Activated CD8-positive, alpha-beta T cell treated with anti-CD3 and anti-CD28 coated beads for 36 hours (primary cell): ENCODE data around the gene HOXB2. TPM values are rescaled to one million over a fixed set of nuclear protein-coding genes. Genes with fewer than 3 reads are reported as not detected.

Experiments used
- ATAC-seq: fragments of 200-7000 bp; cut with Tn5 transposase; one replicate; pipeline ENCODE4 v1.10.0; 2021; ENCODE audit warnings: mild to moderate bottlenecking, moderate library complexity
- CTCF ChIA-PET: fragments of 350-600 bp; sonication (Branson Sonifier 250); formaldehyde crosslinking; loops from one replicate; lab custom pipeline; 2021; ENCODE audit warnings: antibody characterized with exemption; lab: Charles Lee
- POLR2A ChIA-PET: fragments of 350-600 bp; sonication (Branson Sonifier 250); formaldehyde crosslinking; loops from one replicate; lab custom pipeline; 2021; ENCODE audit warnings: antibody characterized with exemption; lab: Charles Lee
- DNase-seq: peaks from one replicate; pipeline ENCODE4 v3.0.0-alpha.2; 2020
- H3K27ac Mint-ChIP-seq: one replicate; pipeline ENCODE4 v1.8.0; 2021; ENCODE audit warnings: mild to moderate bottlenecking, mixed read lengths
- H3K27me3 Mint-ChIP-seq: one replicate; pipeline ENCODE4 v1.8.0; 2021; ENCODE audit warnings: mixed read lengths
- H3K36me3 Mint-ChIP-seq: one replicate; pipeline ENCODE4 v1.8.0; 2021; ENCODE audit warnings: low read depth, mixed read lengths
- H3K4me1 Mint-ChIP-seq: one replicate; pipeline ENCODE4 v1.8.0; 2021; ENCODE audit warnings: low read depth, mixed read lengths
- H3K4me3 Mint-ChIP-seq: one replicate; pipeline ENCODE4 v1.8.0; 2021; ENCODE audit warnings: mild to moderate bottlenecking, moderate library complexity, mixed read lengths
- H3K9me3 Mint-ChIP-seq: one replicate; pipeline ENCODE4 v1.8.0; 2021; ENCODE audit warnings: mixed read lengths
- intact Hi-C: fragments of 100-400 bp; cut with micrococcal nuclease; formaldehyde crosslinking; loops from one replicate; pipeline ENCODE4 v1.10.0; 2022
- total RNA-seq, 2 experiments: library from RNA; stranded (reverse); gene quantifications; one replicate each; pipeline ENCODE4 v1.2.3, GENCODE V29; 2021
- TF ChIP-seq, protein P1 (sequence below): fragments of 200-600 bp; IDR thresholded peaks from one replicate; pipeline ENCODE4 v1.8.0; 2022; ENCODE audit warnings: antibody characterized with exemption, mild to moderate bottlenecking

Gene HOXB2
- total RNA-seq, 2 experiments from 2014 or later: 12.6 to 13.0 TPM

GRCh38 chr17:48567209-48567608 is 22.3 kb upstream of the HOXB2 start:
- H3K27ac Mint-ChIP-seq: no peak overlapping the region
- no peaks in the 10 kb centered on the region for H3K9me3 Mint-ChIP-seq
- H3K36me3 Mint-ChIP-seq: no peaks in the 10 kb centered on the region
- ChIA-PET CTCF (interaction anchor here (1.1 to 1.8 kb wide), 2 partner anchors 26 to 231 kb away, joined by 4 to 7 read pairs; no protein-coding TSS in a partner anchor), POLR2A (interaction anchor here (1.1 kb wide), 1 partner anchor 20 kb away, joined by 3 read pairs; no protein-coding TSS in a partner anchor)
- H3K27me3 Mint-ChIP-seq: peaks cover 5% of the 10 kb centered on the region
- TF ChIP-seq, protein P1, sequence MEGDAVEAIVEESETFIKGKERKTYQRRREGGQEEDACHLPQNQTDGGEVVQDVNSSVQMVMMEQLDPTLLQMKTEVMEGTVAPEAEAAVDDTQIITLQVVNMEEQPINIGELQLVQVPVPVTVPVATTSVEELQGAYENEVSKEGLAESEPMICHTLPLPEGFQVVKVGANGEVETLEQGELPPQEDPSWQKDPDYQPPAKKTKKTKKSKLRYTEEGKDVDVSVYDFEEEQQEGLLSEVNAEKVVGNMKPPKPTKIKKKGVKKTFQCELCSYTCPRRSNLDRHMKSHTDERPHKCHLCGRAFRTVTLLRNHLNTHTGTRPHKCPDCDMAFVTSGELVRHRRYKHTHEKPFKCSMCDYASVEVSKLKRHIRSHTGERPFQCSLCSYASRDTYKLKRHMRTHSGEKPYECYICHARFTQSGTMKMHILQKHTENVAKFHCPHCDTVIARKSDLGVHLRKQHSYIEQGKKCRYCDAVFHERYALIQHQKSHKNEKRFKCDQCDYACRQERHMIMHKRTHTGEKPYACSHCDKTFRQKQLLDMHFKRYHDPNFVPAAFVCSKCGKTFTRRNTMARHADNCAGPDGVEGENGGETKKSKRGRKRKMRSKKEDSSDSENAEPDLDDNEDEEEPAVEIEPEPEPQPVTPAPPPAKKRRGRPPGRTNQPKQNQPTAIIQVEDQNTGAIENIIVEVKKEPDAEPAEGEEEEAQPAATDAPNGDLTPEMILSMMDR: no peak
- H3K4me3 Mint-ChIP-seq: no peak overlapping the region
- DNase-seq (no peak), ATAC-seq (no peak)
- intact Hi-C loops: no loop called here
- peaks cover 3% of the 10 kb centered on the region for H3K4me1 Mint-ChIP-seq

- no peak overlapping the region for H3K27ac Mint-ChIP-seq
- no peaks in the 10 kb centered on the region for H3K9me3 Mint-ChIP-seq
- ATAC-seq: no peak
- ChIA-PET POLR2A (no interaction called here), CTCF (interaction anchor here (1.1 to 1.8 kb wide), 3 partner anchors 26 to 231 kb away, joined by 4 to 7 read pairs (median 4); no protein-coding TSS in a partner anchor)
- DNase-seq: no peak
- peaks cover 5% of the 10 kb centered on the region for H3K27me3 Mint-ChIP-seq
- no peaks in the 10 kb centered on the region for H3K36me3 Mint-ChIP-seq
- peaks cover 5% of the 10 kb centered on the region for H3K4me1 Mint-ChIP-seq
- intact Hi-C loops: no loop called here
- TF ChIP-seq, protein P1: no peak
- H3K4me3 Mint-ChIP-seq: no peak overlapping the region
These were observed 21.8 kb upstream of the HOXB2 start for GRCh38 chr17:48566717-48567116.

- H3K27ac Mint-ChIP-seq: no peak overlapping the region
- CTCF ChIA-PET: interaction anchor here (1.1 kb wide), 2 partner anchors 27 to 230 kb away, joined by 3 to 4 read pairs; no protein-coding TSS in a partner anchor
- TF ChIP-seq, protein P1: no peak
- no peaks in the 10 kb centered on the region for H3K36me3 Mint-ChIP-seq
- no peaks in the 10 kb centered on the region for H3K9me3 Mint-ChIP-seq
- peaks cover 7% of the 10 kb centered on the region for H3K4me1 Mint-ChIP-seq
- DNase-seq: no peak
- intact Hi-C loops: no loop called here
- H3K27me3 Mint-ChIP-seq: peaks cover 5% of the 10 kb centered on the region
- POLR2A ChIA-PET: interaction anchor here (0.5 kb wide), 1 partner anchor 10 kb away, joined by 3 read pairs; no protein-coding TSS in a partner anchor
- no peak overlapping the region for H3K4me3 Mint-ChIP-seq
- ATAC-seq: no peak
These were observed 21.2 kb upstream of the HOXB2 start for GRCh38 chr17:48565925-48566710.

DNA sequence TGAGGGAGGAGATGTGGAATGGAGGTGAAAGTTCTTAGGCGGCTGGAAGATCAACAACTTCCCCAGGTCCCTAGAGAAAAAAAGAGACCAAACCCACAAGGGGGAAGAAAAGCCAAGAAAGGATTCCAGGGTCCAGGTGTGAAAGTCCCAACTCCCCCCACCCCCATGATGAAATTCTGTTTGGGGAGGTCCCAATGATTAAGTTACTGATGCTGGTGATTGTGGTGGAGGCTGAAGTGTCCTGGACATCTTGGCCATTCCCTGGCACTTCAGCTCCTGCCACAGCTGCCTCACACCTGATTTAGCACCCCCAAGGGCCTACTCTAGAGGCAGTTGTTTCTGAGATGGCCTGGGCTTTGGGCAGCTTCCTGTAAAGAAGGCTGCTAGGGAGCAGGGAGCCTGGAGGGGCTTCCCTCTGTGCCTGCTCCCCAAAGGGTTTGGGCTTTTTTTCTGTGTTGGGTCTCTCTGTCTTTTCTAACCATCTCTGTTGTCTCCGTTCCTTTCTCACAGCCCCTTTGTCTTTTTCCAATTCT is 20.2 kb upstream of the HOXB2 start:
- ChIA-PET CTCF (no interaction called here), POLR2A (interaction anchor here (1.8 kb wide), 1 partner anchor 21 kb away, joined by 6 read pairs; no protein-coding TSS in a partner anchor)
- intact Hi-C loops: no loop called here
- Mint-ChIP-seq H3K36me3 (no peaks in the 10 kb centered on the region), H3K27me3 (peaks cover 5% of the 10 kb centered on the region), H3K4me3 (no peak overlapping the region), H3K27ac (no peak overlapping the region), H3K9me3 (no peaks in the 10 kb centered on the region), H3K4me1 (peaks cover 7% of the 10 kb centered on the region)
- DNase-seq: no peak
- TF ChIP-seq, protein P1: no peak
- no peak for ATAC-seq
